ENCODE data around the gene LTF. TPM values are rescaled to one million over a fixed set of nuclear protein-coding genes. Genes with fewer than 3 reads are reported as not detected.
"Not testable (repeated sequence)": the region's sequence is repeated elsewhere in the genome, so short reads cannot be mapped to it uniquely, and the experiment has no call there.

The LTF gene
- polyA plus RNA-seq, 4 donors, result 1.5 to 2.9 (median 2.3) TPM

DNA sequence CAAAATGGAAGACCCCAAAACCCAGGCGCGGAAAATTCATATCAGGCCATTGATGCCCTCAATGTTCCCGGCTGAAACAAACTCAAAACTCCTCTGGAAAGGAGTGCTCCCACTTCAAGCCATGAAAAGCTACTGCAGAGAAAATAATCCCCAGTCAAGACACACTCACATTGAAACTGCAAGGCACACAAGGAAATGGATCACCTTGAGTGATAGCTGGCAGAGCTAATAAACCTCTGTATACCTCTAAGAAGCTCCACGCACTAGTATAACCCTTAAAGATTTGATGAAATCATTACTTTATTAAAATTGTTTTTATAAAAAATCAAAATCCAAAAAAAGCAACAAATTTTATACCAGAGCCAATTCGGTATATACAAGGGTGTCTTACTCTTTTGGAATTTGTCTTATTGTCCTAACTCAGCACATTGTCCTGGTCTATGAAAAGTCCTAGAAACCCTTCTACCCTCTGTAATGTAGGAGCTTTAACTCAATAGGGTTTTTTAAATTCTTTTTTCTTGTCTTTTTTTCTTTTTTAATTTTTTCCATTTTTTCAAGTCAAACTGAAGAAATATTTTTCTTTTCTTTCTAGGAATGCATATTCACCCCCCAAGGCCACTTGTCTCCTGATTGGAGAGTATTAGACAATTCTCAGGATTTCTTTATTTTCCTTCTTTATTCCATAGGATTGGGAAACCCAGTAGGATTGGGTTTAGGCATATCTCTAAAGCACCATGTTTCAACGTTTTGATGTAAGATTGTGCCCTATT, 66.3 kb downstream of the LTF start:
- DNase-seq (ENCODE audit: low read depth in 4 of 4, low spot score in 3 of 4), result no peak

DNA sequence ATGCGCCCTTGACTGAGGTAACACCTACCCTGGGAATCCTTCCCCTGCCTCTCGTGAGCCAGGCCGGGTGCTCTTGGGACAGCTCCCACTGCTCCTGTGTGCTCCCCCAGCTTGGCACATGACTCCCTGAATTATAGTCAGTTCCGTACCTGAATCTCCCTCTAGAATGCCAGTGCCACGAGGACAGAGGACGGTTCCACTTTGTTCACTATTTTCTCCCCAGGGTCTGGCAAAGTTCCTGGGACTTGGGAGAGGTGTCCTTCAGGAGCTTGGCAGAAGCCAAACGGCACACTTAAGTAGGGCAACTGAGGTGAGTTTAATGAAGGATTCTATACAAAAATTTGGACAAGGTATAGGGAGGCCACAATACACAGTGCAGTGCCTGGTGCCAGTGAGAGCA, 67.6 kb downstream of the LTF start:
- DNase-seq (ENCODE audit: low read depth in 4 of 4, low spot score in 3 of 4), result no peak

GRCh38 chr3:46395766-46396530, 68.8 kb downstream of the LTF start:
- DNase-seq (ENCODE audit: low read depth in 4 of 4, low spot score in 3 of 4), result no peak

- no peak for DNase-seq (ENCODE audit: low read depth in 4 of 4, low spot score in 3 of 4)
Observed at GRCh38 chr3:46395210-46395661, 69.5 kb downstream of the LTF start.

DNA sequence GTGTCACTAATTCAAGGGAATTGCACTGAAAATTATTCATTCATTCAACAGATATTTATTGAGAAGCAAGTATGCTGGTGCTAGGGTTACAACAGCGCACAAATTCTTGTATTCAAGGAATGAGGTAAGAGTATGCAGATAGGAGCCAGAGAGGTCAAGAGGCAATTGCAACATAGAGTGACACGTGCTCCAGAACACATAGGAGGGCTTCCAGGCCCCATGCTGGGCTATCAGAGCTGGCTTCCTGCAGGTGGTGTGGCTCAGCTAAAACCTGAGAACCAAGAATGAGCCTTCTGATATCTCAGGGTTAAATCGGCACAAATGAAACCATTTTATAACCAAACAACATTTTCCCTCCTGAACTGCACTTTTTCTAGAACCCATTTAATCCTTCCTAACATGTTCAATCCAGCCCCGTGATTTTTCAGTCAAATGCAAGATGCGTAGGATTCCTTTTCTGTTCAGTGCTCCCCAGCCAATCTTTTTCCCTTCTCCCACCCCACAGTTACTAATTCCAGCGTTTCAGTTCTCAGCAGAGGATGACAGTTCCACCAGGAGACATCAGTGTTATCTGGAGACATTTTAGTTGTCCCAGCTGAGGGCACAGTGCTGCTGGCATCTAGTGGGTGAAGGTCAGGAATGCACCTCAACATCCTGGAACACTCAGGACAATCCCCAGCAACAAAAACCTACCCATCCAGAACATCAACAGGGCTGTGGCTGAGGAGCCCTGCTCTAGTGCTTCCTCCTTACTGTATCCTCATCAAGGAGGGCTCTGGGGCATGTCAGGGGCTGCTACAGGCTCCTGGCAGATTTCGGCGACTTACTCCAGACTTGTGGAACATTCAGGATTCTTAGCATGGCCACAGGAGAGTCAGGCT, 70.9 kb downstream of the LTF start:
- DNase-seq (ENCODE audit: low read depth in 4 of 4, low spot score in 3 of 4), result no peak

DNA sequence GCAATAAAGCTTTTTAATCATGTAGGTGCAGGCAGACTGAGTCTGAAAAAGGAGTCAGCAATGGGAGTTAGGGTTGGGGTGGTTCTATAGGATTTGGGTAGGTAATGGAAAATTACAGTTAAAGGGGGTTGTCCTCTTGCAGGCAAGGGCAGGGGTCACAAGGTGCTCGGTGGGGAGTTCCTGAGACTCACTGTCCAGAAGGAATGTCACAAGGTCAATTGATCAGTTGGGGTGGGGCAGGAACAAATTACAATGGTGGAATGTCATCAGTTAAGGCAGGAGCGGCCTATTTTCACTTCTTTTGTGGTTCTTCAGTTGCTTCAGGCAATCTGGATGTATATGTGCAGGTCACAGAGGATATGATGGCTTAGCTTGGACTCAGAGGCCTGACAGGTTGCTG, 71.7 kb downstream of the LTF start:
- no peak for DNase-seq (ENCODE audit: low read depth in 4 of 4, low spot score in 3 of 4)

GRCh38 chr3:46391526-46391925, 73.2 kb downstream of the LTF start:
- DNase-seq (ENCODE audit: low read depth in 4 of 4, low spot score in 3 of 4), result not testable (repeated sequence)

- no peak for DNase-seq (ENCODE audit: low read depth in 4 of 4, low spot score in 3 of 4)
Observed at GRCh38 chr3:46389306-46389705, 75.4 kb downstream of the LTF start.

- not testable (repeated sequence) for DNase-seq (ENCODE audit: low read depth in 4 of 4, low spot score in 3 of 4)
Observed at GRCh38 chr3:46388847-46389246, 75.9 kb downstream of the LTF start.

DNA sequence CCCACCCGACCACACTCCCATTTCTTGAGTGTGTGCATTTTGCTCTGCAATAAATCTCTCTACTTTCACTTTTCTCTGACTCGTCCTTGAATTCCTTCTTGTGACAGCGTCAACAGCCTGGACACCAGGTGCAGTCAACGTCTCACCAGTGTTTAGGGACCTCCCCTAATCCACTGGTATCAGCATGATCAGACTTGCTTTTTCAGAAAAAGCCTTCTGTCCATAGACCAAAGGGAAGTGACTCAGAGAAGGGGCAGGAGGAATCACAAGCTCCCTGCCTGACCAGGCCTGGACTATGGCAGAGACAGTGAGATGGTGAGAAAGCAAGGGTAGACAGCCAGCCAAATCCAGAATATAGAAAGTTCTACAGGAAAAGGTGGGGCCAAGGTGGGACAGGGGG, 78.5 kb downstream of the LTF start:
- DNase-seq (ENCODE audit: low read depth in 4 of 4, low spot score in 3 of 4), result no peak

Other genes with a start within 250 kb of the LTF start
- gene CCR3, start 222.4 kb downstream of the LTF start, polyA plus RNA-seq (ENCODE audit: insufficient read length in 4 of 4), result under 1 TPM in 1 of 4 donors, not detected in 3; 0.27 TPM
- 1 to 10 TPM in 2 of 4 donors, under 1 TPM in 2; 0.57 to 2.4 (median 1.3) TPM for gene CCR2, start 110.8 kb downstream of the LTF start, polyA plus RNA-seq (ENCODE audit: insufficient read length in 4 of 4)
- gene CCR5, start 94.0 kb downstream of the LTF start, polyA plus RNA-seq (ENCODE audit: insufficient read length in 4 of 4), result under 1 TPM; 0.11 to 0.80 (median 0.42) TPM
- gene CCRL2, start 57.6 kb downstream of the LTF start, polyA plus RNA-seq (ENCODE audit: insufficient read length in 4 of 4), result under 1 TPM; 0.70 to 0.99 (median 0.91) TPM
- gene RTP3, start 33.1 kb upstream of the LTF start, polyA plus RNA-seq (ENCODE audit: insufficient read length in 4 of 4), result not detected
- gene LRRC2, start 101.4 kb upstream of the LTF start, polyA plus RNA-seq (ENCODE audit: insufficient read length in 4 of 4), result 1 to 10 TPM; 1.9 to 2.4 (median 2.1) TPM
- under 1 TPM in 1 of 4 donors, not detected in 3; 0.09 TPM for gene FAM240A, start 147.6 kb upstream of the LTF start, polyA plus RNA-seq (ENCODE audit: insufficient read length in 4 of 4)
- gene ALS2CL, start 228.8 kb upstream of the LTF start, polyA plus RNA-seq (ENCODE audit: insufficient read length in 4 of 4), result 10 to 100 TPM in 2 of 4 donors, 1 to 10 TPM in 2; 6.2 to 16.4 (median 10.8) TPM
- gene TMIE, start 236.5 kb upstream of the LTF start, polyA plus RNA-seq (ENCODE audit: insufficient read length in 4 of 4), result 1 to 10 TPM in 1 of 4 donors, under 1 TPM in 3; 0.45 to 1.0 (median 0.83) TPM